Measurements from ENCODE around the gene WDR36. TPM values are rescaled to one million over a fixed set of nuclear protein-coding genes. Genes with fewer than 3 reads are reported as not detected.

WDR36 gene
- total RNA-seq, result 31.5 and 31.6 TPM in 2 replicates
- long read RNA-seq, full-length matches to known transcripts, result 70 of 126 reads
- long read RNA-seq, partial matches to known transcripts, result 33 of 126 reads
- long read RNA-seq, other reads (novel, unspliced or antisense), result 23 of 126 reads

GRCh38 chr5:111092062-111092853 is at the start of gene WDR36:
TSS of gene WDR36 (plus strand) at chr5:111092348. CDS start at chr5:111092457, 109 bp downstream.
- Mint-ChIP-seq H3K36me3 (ENCODE audit: insufficient read depth) (peaks cover 4% of the 10 kb centered on the region), H3K4me1 (ENCODE audit: low read depth) (peaks cover 14% of the 10 kb centered on the region), H3K27me3 (peaks cover 2% of the 10 kb centered on the region), H3K9me3 (ENCODE audit: low read depth) (peaks cover 3% of the 10 kb centered on the region), H3K27ac (peak within 1 kb of the TSS; percentile 92), H3K4me3 (ENCODE audit: low read depth) (peak within 1 kb of the TSS; percentile 91)
- peak; percentile 81 for DNase-seq (ENCODE audit: low spot score, unreplicated experiment)
- no peak for TF ChIP-seq CTCF (IDR thresholded peaks at IDR 0.05; ENCODE audit: unreplicated experiment)

- TF ChIP-seq CTCF (IDR thresholded peaks at IDR 0.05; ENCODE audit: unreplicated experiment), result no peak
- no peak overlapping the region for H3K27ac Mint-ChIP-seq
- no peaks in the 10 kb centered on the region for H3K27me3 Mint-ChIP-seq
- DNase-seq (ENCODE audit: low spot score, unreplicated experiment), result no peak
- no peaks in the 10 kb centered on the region for H3K9me3 Mint-ChIP-seq (ENCODE audit: low read depth)
- H3K4me3 Mint-ChIP-seq (ENCODE audit: low read depth), result no peak overlapping the region
- H3K36me3 Mint-ChIP-seq (ENCODE audit: insufficient read depth), result no peaks in the 10 kb centered on the region
- no peaks in the 10 kb centered on the region for H3K4me1 Mint-ChIP-seq (ENCODE audit: low read depth)
Measured at GRCh38 chr5:111043712-111044506, 48.2 kb upstream of the WDR36 start.

- Mint-ChIP-seq H3K4me1 (ENCODE audit: low read depth) (no peaks in the 10 kb centered on the region), H3K27me3 (peaks cover 7% of the 10 kb centered on the region), H3K27ac (no peak overlapping the region), H3K9me3 (ENCODE audit: low read depth) (peaks cover 5% of the 10 kb centered on the region), H3K4me3 (ENCODE audit: low read depth) (no peak overlapping the region), H3K36me3 (ENCODE audit: insufficient read depth) (no peaks in the 10 kb centered on the region)
- no peak for DNase-seq (ENCODE audit: low spot score, unreplicated experiment)
- no peak for TF ChIP-seq CTCF (IDR thresholded peaks at IDR 0.05; ENCODE audit: unreplicated experiment)
Measured at GRCh38 chr5:111058064-111058463, 34.1 kb upstream of the WDR36 start.

- no peak for DNase-seq (ENCODE audit: low spot score, unreplicated experiment)
- no peak overlapping the region for H3K27ac Mint-ChIP-seq
- peaks cover 4% of the 10 kb centered on the region for H3K9me3 Mint-ChIP-seq (ENCODE audit: low read depth)
Measured at GRCh38 chr5:111060169-111060568, 32.0 kb upstream of the WDR36 start.

More at GRCh38 chr5:111060169-111060568, 32.0 kb upstream of the WDR36 start:
- Mint-ChIP-seq H3K36me3 (ENCODE audit: insufficient read depth) (no peaks in the 10 kb centered on the region), H3K4me3 (ENCODE audit: low read depth) (no peak overlapping the region), H3K27me3 (peaks cover 12% of the 10 kb centered on the region), H3K4me1 (ENCODE audit: low read depth) (no peaks in the 10 kb centered on the region)
- no peak for TF ChIP-seq CTCF (IDR thresholded peaks at IDR 0.05; ENCODE audit: unreplicated experiment)
